Heart left ventricle (tissue), 13 donors: ENCODE measurements around the gene HPF1.

Experiments
- CTCF ChIP-seq, 12 donors: fragments of 200-600 bp; sonication (generic) in 4 of 12; IDR thresholded peaks; one replicate each; pipeline versions ENCODE4 v1.5.0 to v1.8.0; 2018 to 2022; ENCODE audit warnings: antibody characterized with exemption in 12 of 12, mild to moderate bottlenecking in 5 of 12
- POLR2A ChIP-seq, 2 donors: fragments of 450-650 bp; IDR thresholded peaks; one replicate each; pipeline ENCODE4 v1.6.1; 2017; ENCODE audit warnings: antibody characterized with exemption in 2 of 2, mild to moderate bottlenecking in 2 of 2, moderate library complexity in 2 of 2
- donor health status: ischemic (EF 13 %, LVEDD 7.1; RV severe dilation, severe dysfunction).
- donor health status: DM: no; HTN: yes; CAD: no.
- donor health status: DM: no; HTN: no; CAD: no.
- donor health status: ischemic (EF 25% LVEDD 6.9; RV normal size, moderate dysfunction).
- donor health status: ischemic (EF 25% LVEDD 5.7; RV mildly dilated, moderate dysfunction).
- donor health status: ischemic (EF 35%, LVEDD 5.7; RV mildly dilated, moderate dysfunction).
- donor health status: nonischemic (EF 11% LVEDD 7.7; RV severe dilation, severe dysfunction).
- donor health status: DM: yes; HTN: yes; CAD: no.
- donor health status: PGD.
- donor health status: ischemic (EF 29% LVEDD 5.4; RV normal size, mild dysfunction).
- donor health status: nonischemic (EF 23%, LVEDD 6.1; RV moderate dilation, normal function).

- TF ChIP-seq POLR2A (IDR thresholded peaks at IDR 0.05) (no peak), CTCF (IDR thresholded peaks at IDR 0.05) (no peak)
Observed at GRCh38 chr4:169791062-169791461, 33.3 kb upstream of the HPF1 start.
